CD8-positive, alpha-beta memory T cell (primary cell): Measurements from ENCODE around the gene DDTL. TPM values are rescaled to one million over a fixed set of nuclear protein-coding genes. Genes with fewer than 3 reads are reported as not detected.
"Not testable (repeated sequence)": the region's sequence is repeated elsewhere in the genome, so short reads cannot be mapped to it uniquely, and the experiment has no call there.

Experiments used
- CTCF ChIA-PET: fragments of 350-600 bp; sonication (Branson Sonifier 250); formaldehyde crosslinking; loops from one replicate; lab custom pipeline; 2021; ENCODE audit warnings: antibody characterized with exemption; lab: Charles Lee
- POLR2A ChIA-PET: fragments of 350-600 bp; sonication (Branson Sonifier 250); formaldehyde crosslinking; loops from one replicate; lab custom pipeline; 2021; ENCODE audit warnings: antibody characterized with exemption; lab: Charles Lee
- DNase-seq, 5 donors: peaks; one replicate each; pipeline versions ENCODE4 v3.0.0 to v3.0.0-alpha.2; 2020 to 2022; ENCODE audit warnings: mixed read lengths in 1 of 5
- H3K27ac ChIP-seq: one replicate; pipeline ENCODE4 v1.7.0; 2013; ENCODE audit warnings: low read depth, mild to moderate bottlenecking, low read length, moderate library complexity
- H3K27me3 ChIP-seq: 2 replicates; pipeline ENCODE4 v1.7.0; 2013; ENCODE audit warnings: low read length, mild to moderate bottlenecking; ENCODE audit not compliant: insufficient read depth, poor library complexity, severe bottlenecking
- H3K36me3 ChIP-seq: 2 replicates; pipeline ENCODE4 v1.7.0; 2013; ENCODE audit warnings: mild to moderate bottlenecking, low read length, moderate library complexity; ENCODE audit not compliant: insufficient read depth
- H3K4me1 ChIP-seq: 2 replicates; pipeline ENCODE4 v1.7.0; 2013; ENCODE audit warnings: mild to moderate bottlenecking, low read length, moderate library complexity; ENCODE audit not compliant: insufficient read depth
- H3K4me3 ChIP-seq: 2 replicates; pipeline ENCODE4 v1.7.0; 2013; ENCODE audit warnings: mild to moderate bottlenecking, low read length
- H3K9me3 ChIP-seq: 2 replicates; pipeline ENCODE4 v1.7.0; 2013; ENCODE audit warnings: mild to moderate bottlenecking, low read length
- H3K27ac Mint-ChIP-seq, 8 donors: one replicate each; pipeline ENCODE4 v1.8.0; 2020 to 2021; ENCODE audit warnings: mixed read lengths in 8 of 8, mild to moderate bottlenecking in 6 of 8, inconsistent platforms in 3 of 8, moderate library complexity in 3 of 8
- H3K27me3 Mint-ChIP-seq, 2 donors: one replicate each; pipeline ENCODE4 v1.8.0; 2020 to 2021; ENCODE audit warnings: mixed read lengths in 2 of 2, mild to moderate bottlenecking in 1 of 2, moderate library complexity in 1 of 2
- H3K36me3 Mint-ChIP-seq, 3 donors: one replicate each; pipeline ENCODE4 v1.8.0; 2020 to 2021; ENCODE audit warnings: mixed read lengths in 3 of 3, inconsistent platforms in 1 of 3, mild to moderate bottlenecking in 1 of 3
- H3K4me1 Mint-ChIP-seq, 3 donors: one replicate each; pipeline ENCODE4 v1.8.0; 2020 to 2021; ENCODE audit warnings: mixed read lengths in 3 of 3, inconsistent platforms in 1 of 3, mild to moderate bottlenecking in 1 of 3
- H3K4me3 Mint-ChIP-seq, 7 donors: one replicate each; pipeline ENCODE4 v1.8.0; 2020 to 2021; ENCODE audit warnings: mixed read lengths in 7 of 7, mild to moderate bottlenecking in 6 of 7, moderate library complexity in 4 of 7, inconsistent platforms in 2 of 7
- H3K9me3 Mint-ChIP-seq, 5 donors: one replicate each; pipeline ENCODE4 v1.8.0; 2020 to 2022; ENCODE audit warnings: mixed read lengths in 5 of 5, mild to moderate bottlenecking in 3 of 5, moderate library complexity in 2 of 5, inconsistent platforms in 1 of 5
- polyA plus RNA-seq: library from polyadenylated mRNA; unstranded; fragments of 300-500 nt; fragmentation: Illumina TruSeq; gene quantifications from one replicate; pipeline ENCODE4 v1.2.3, GENCODE V29; 2021
- total RNA-seq, 2 experiments: library from RNA; stranded (reverse); gene quantifications; one replicate each; pipeline ENCODE4 v1.2.3, GENCODE V29; 2021

The DDTL gene
- total and polyA plus RNA-seq, 3 experiments from 2014 or later: 2.4 TPM; not detected in 2

DNA sequence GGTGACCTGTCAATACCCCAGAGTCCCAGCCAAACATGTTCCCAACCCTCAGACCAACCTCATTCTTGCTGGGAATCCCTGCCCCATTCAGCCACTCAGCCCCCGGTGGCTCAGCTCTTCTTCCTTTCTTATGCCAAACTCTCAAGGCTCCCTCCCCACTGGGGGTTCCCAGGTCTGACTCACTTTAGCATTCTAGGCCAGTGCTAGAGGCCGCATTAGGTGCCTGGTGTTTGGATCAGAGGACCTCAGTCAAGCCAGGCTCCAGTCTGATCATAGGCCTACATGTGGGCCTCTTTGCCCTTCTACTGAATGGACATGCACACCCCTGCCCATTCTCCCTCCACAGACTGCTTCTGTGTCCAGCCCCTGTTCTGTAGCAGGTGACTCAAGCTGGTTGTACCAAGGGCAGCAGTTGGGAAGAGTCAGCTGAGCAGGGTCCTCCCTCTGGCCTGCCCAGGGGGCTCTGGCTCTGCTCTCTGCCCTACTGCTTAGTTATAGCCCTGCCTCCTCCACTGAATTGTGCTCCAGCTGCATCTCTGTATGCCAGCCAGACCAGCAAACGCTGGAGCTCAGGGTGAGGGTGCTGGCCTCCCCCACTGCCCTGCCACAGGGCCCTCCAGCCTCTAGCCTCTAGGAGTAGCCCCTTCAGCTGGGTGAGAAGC is 23.0 kb downstream of the DDTL start:
- H3K27ac Mint-ChIP-seq, H3K4me3 Mint-ChIP-seq, H3K27me3 Mint-ChIP-seq, CTCF ChIA-PET, POLR2A ChIA-PET, H3K9me3 Mint-ChIP-seq, H3K27me3 ChIP-seq, H3K4me1 ChIP-seq, H3K36me3 ChIP-seq, H3K27ac ChIP-seq, H3K36me3 Mint-ChIP-seq, H3K9me3 ChIP-seq, DNase-seq, H3K4me3 ChIP-seq, H3K4me1 Mint-ChIP-seq: not testable (repeated sequence)

DNA sequence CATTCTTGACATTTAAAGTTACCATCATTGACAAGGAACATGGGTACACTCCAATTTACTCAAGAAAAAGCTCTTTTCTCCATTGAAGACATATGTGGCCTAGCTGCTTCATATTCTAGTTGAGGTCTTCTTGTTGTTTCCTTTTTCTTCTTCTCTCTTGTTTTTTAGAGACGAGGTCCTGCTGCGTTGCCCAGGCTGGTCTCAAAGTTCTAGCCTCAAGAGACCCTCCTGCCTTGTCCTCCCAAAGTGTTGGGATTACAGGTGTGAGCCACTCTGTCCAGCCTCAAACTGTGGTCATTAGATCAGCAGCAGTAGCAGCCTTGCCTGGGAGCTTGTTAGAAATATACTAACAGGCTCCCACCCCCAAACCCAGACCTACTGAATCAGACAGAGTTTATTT is 26.4 kb downstream of the DDTL start:
- H3K36me3 Mint-ChIP-seq, POLR2A ChIA-PET, H3K4me1 ChIP-seq, H3K4me3 ChIP-seq, H3K9me3 Mint-ChIP-seq, H3K4me3 Mint-ChIP-seq, DNase-seq, H3K4me1 Mint-ChIP-seq, H3K27ac ChIP-seq, H3K36me3 ChIP-seq, H3K27me3 ChIP-seq, H3K9me3 ChIP-seq, H3K27me3 Mint-ChIP-seq, CTCF ChIA-PET: not testable (repeated sequence)
- peak overlapping the region in 3 of 8 donors; percentile 14 to 71 (median 56) for H3K27ac Mint-ChIP-seq

DNA sequence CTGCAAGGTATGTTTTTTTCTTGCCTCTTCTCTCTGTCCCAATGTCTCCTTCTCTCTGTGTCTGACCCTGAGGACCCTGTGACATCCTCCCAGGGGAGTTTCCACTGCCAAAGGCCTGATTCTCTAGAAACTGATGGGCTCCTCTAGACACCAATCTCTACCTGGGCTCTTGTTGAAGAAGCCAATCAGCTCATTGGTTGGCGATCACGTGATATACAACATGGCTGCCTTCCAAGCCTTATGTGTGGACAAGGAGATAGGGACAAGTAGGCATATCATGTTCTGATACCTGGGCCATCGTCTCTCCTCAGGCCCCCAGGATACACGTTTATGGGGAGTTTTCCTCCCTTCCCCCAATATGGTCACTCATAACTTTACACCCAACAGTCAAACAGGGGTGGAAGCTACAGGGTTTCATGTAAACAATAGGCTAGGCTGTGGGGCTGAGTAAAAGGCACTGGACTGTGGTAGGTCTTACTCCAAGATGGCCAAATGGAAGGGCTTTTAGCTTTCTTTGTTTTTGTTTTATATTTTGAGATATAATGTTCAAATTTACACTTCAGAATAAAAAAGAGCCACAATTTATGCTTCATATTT is 27.0 kb downstream of the DDTL start:
- H3K27me3 Mint-ChIP-seq, H3K36me3 ChIP-seq, POLR2A ChIA-PET, H3K9me3 Mint-ChIP-seq, H3K9me3 ChIP-seq, H3K27me3 ChIP-seq, DNase-seq, H3K4me3 ChIP-seq, H3K27ac ChIP-seq, H3K4me1 ChIP-seq, H3K36me3 Mint-ChIP-seq, H3K27ac Mint-ChIP-seq, CTCF ChIA-PET, H3K4me1 Mint-ChIP-seq: not testable (repeated sequence)
- peak overlapping the region in 1 of 7 donors; percentile 40 for H3K4me3 Mint-ChIP-seq

DNA sequence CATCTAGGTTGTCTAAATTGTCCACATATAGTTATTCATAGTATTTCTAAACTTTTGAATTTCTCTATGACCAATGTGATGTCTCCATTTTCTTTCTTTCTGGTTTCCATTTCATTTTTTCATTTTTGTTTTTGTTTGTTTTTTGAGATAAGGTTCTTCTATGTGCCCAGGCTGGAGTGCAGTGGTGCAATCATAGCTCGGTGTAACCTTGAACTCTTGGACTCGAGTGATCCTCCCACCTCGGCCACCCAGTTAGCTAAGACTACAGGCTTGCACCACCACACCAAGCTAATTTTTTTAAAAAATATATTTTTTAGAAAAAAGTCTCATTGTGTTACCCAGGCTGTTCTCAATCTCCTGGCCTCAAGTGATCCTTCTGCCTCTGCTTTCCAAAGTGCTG is 30.4 kb downstream of the DDTL start:
- H3K9me3 Mint-ChIP-seq: no peaks in the 10 kb centered on the region
- no peak overlapping the region for H3K4me3 ChIP-seq
- H3K4me1 Mint-ChIP-seq: peaks cover 0 to 5% (median 0%) of the 10 kb centered on the region in 3 donors
- H3K27me3 ChIP-seq: no peaks in the 10 kb centered on the region
- POLR2A ChIA-PET: no interaction called here
- H3K4me3 Mint-ChIP-seq: no peak overlapping the region
- H3K27me3 Mint-ChIP-seq: peaks cover 4 to 12% of the 10 kb centered on the region in 2 donors
- H3K4me1 ChIP-seq: no peaks in the 10 kb centered on the region
- CTCF ChIA-PET: no interaction called here
- DNase-seq: no peak
- no peaks in the 10 kb centered on the region for H3K36me3 Mint-ChIP-seq
- H3K36me3 ChIP-seq: no peaks in the 10 kb centered on the region
- H3K27ac ChIP-seq: no peak overlapping the region
- no peak overlapping the region for H3K27ac Mint-ChIP-seq
- H3K9me3 ChIP-seq: no peaks in the 10 kb centered on the region

DNA sequence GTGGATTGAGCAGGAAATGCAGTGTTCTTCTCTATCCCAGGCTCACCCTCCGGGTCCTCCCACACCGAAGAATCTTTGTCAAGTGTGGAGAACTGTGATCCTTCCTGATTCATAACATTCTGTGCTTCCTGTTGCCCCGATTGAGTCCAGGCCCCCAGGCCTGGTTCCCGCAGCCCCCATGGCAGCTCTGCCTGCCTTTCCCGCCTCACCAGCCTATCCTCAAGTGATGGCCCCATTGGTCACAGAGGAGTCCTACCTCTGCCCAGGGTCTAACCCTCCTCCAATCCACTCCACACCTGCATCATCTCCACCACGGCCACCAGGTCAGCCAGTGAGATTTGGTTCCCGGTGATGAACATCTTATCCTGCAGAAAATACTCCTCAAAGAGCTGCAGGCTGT is 33.1 kb downstream of the DDTL start:
- H3K27ac ChIP-seq, H3K36me3 Mint-ChIP-seq, DNase-seq, H3K4me1 Mint-ChIP-seq, H3K9me3 ChIP-seq, H3K4me1 ChIP-seq, H3K9me3 Mint-ChIP-seq, POLR2A ChIA-PET, H3K4me3 ChIP-seq, H3K36me3 ChIP-seq, CTCF ChIA-PET, H3K4me3 Mint-ChIP-seq, H3K27me3 ChIP-seq: not testable (repeated sequence)
- Mint-ChIP-seq H3K27ac (peak overlapping the region in 1 of 8 donors; percentile 12), H3K27me3 (peaks cover 4 to 24% of the 10 kb centered on the region in 2 donors)

DNA sequence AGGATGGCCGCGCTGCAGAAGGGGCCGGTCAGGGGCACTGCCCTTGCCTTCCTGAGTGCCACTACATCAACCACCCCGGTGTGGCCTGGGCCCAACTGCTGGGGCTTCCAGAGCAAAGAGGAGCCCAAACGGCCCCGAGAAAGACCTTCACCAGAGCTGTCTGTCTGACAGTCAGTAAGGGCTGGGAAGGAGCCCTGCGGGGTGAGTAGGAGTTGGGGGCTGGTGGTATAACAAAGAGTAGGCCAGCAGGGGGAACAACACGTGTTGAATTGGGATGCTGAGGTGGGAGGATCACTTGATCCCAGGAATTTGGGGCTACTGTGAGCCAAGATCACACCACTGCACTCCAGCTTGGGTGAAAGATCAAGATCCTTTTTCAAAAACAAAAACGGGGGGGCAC is 34.6 kb downstream of the DDTL start:
- DNase-seq: no peak
- H3K4me1 Mint-ChIP-seq: peaks cover 0 to 5% (median 0%) of the 10 kb centered on the region in 3 donors

DNA sequence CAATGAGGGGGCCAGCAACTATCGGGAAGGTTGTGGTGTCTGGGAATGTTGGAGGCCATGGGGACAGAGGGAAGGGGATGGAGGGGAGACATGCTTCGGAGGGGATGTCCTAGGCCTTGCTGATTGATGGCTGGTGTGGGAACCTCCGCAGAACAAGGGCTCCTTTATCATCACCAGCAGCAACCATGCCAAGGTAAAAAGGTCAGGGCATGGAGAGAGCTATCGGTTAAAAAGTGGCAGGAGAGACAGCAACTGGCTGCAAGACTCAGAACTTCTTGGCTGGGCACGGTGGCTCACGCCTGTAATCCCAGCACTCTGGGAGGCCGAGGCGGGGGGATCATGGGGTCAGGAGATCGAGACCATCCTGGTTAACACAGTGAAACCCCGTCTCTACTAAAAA is 35.6 kb downstream of the DDTL start:
- Mint-ChIP-seq H3K36me3 (no peaks in the 10 kb centered on the region), H3K27ac (no peak overlapping the region), H3K9me3 (no peaks in the 10 kb centered on the region), H3K4me1 (peaks cover 0 to 5% (median 0%) of the 10 kb centered on the region in 3 donors), H3K4me3 (no peak overlapping the region), H3K27me3 (peaks cover 4 to 24% of the 10 kb centered on the region in 2 donors)
- H3K4me1 ChIP-seq: no peaks in the 10 kb centered on the region
- no peak for DNase-seq
- no peaks in the 10 kb centered on the region for H3K9me3 ChIP-seq
- CTCF ChIA-PET: no interaction called here
- POLR2A ChIA-PET: no interaction called here
- no peaks in the 10 kb centered on the region for H3K36me3 ChIP-seq
- H3K4me3 ChIP-seq: no peak overlapping the region
- H3K27ac ChIP-seq: no peak overlapping the region
- H3K27me3 ChIP-seq: no peaks in the 10 kb centered on the region

More for the DNA sequence above, 34.6 kb downstream of the DDTL start:
- no peak overlapping the region for H3K4me3 Mint-ChIP-seq
- Histone ChIP-seq H3K9me3 (no peaks in the 10 kb centered on the region), H3K4me1 (no peaks in the 10 kb centered on the region), H3K27me3 (no peaks in the 10 kb centered on the region), H3K4me3 (no peak overlapping the region), H3K36me3 (no peaks in the 10 kb centered on the region), H3K27ac (no peak overlapping the region)
- no peaks in the 10 kb centered on the region for H3K9me3 Mint-ChIP-seq
- CTCF ChIA-PET: no interaction called here
- POLR2A ChIA-PET: no interaction called here
- H3K27ac Mint-ChIP-seq: peak overlapping the region in 1 of 8 donors; percentile 18
- no peaks in the 10 kb centered on the region for H3K36me3 Mint-ChIP-seq
- H3K27me3 Mint-ChIP-seq: peaks cover 4 to 24% of the 10 kb centered on the region in 2 donors

DNA sequence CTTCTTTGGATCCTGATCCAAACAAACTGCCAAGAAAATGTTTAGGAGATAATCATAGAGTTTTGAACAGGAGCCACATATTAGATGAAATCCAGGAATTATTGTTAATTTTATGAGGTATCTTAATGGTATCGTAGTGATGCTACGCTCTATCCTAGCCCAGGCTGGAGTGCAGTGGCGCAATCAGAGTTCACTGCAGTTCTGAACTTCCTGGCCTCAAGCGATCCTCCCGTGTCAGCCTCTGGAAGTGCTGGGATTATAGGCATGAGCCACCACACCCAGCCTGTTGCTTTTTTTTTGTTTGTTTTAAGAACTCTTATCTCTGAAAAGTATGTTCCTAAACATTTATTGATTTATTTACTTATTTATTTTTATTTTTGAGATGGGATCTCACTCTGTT is 36.2 kb downstream of the DDTL start:
- no peak overlapping the region for H3K4me3 ChIP-seq
- H3K9me3 ChIP-seq: no peaks in the 10 kb centered on the region
- H3K27ac ChIP-seq: no peak overlapping the region
- Mint-ChIP-seq H3K27me3 (peaks cover 4 to 24% of the 10 kb centered on the region in 2 donors), H3K4me1 (peaks cover 0 to 1% (median 0%) of the 10 kb centered on the region in 3 donors), H3K27ac (no peak overlapping the region), H3K36me3 (no peaks in the 10 kb centered on the region), H3K4me3 (no peak overlapping the region), H3K9me3 (no peaks in the 10 kb centered on the region)
- no peaks in the 10 kb centered on the region for H3K27me3 ChIP-seq
- H3K36me3 ChIP-seq: no peaks in the 10 kb centered on the region
- H3K4me1 ChIP-seq: no peaks in the 10 kb centered on the region
- POLR2A ChIA-PET: no interaction called here
- no peak for DNase-seq
- CTCF ChIA-PET: no interaction called here
